Measurements from ENCODE around the gene C8A. TPM values are rescaled to one million over a fixed set of nuclear protein-coding genes. Genes with fewer than 3 reads are reported as not detected.

C8A gene
- total RNA-seq, 1 experiment from 2014 or later, result not detected

DNA sequence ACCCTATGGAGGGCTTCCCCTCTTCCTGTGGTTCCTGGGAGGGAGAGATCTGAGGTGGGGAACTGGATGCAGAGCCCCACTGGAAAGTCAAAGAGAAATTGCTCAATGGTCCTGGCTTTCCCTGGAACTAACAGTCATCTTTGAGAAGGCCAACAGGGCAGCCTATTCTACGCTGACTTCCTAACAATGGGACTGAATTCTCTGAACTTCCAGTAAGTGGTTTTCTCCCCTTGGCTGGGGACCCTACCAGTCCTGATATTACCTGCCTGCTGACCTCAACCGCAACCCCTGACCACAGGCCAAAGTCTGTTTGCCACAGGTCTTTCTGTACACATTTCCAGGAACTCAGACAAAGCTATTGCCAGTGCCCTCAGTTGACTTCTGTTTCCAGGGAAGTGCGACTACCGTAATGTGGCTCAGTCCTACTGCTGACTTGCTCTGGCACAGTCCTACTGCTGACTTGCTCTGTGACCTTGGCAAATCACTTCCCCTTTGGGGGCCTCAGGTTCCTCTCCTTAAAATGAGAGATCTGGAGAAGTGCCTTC lies 55.9 kb downstream of the C8A start:
- Histone ChIP-seq H3K27me3 (ENCODE audit: insufficient read depth, low read depth) (peaks cover 13% of the 10 kb centered on the region), H4K20me1 (ENCODE audit: insufficient read depth) (no peaks in the 10 kb centered on the region), H3K9me2 (ENCODE audit: insufficient read depth) (no peaks in the 10 kb centered on the region), H3K79me2 (ENCODE audit: low read depth) (no peaks in the 10 kb centered on the region), H3K4me2 (no peak overlapping the region), H3K36me3 (ENCODE audit: low read depth) (no peaks in the 10 kb centered on the region), H3K27ac (no peak overlapping the region), H3K4me1 (replicated peaks; ENCODE audit: insufficient read depth) (no peaks in the 10 kb centered on the region), H3F3A (ENCODE audit: insufficient read depth, low read depth) (no peaks in the 10 kb centered on the region), H2AFZ (no peak overlapping the region), H3K9me3 (ENCODE audit: insufficient read depth, low read depth) (no peaks in the 10 kb centered on the region), H3K4me3 (no peak overlapping the region)
- ChIA-PET CTCF (no interaction called here), POLR2A (ENCODE audit: unreplicated experiment) (no interaction called here)
- intact Hi-C loops (cut with micrococcal nuclease; ENCODE audit: unreplicated experiment), result no loop called here
- TF ChIP-seq, protein P1, sequence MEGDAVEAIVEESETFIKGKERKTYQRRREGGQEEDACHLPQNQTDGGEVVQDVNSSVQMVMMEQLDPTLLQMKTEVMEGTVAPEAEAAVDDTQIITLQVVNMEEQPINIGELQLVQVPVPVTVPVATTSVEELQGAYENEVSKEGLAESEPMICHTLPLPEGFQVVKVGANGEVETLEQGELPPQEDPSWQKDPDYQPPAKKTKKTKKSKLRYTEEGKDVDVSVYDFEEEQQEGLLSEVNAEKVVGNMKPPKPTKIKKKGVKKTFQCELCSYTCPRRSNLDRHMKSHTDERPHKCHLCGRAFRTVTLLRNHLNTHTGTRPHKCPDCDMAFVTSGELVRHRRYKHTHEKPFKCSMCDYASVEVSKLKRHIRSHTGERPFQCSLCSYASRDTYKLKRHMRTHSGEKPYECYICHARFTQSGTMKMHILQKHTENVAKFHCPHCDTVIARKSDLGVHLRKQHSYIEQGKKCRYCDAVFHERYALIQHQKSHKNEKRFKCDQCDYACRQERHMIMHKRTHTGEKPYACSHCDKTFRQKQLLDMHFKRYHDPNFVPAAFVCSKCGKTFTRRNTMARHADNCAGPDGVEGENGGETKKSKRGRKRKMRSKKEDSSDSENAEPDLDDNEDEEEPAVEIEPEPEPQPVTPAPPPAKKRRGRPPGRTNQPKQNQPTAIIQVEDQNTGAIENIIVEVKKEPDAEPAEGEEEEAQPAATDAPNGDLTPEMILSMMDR (conservative IDR thresholded peaks at IDR 0.05), result no peak
- TF ChIP-seq EZH2 (IDR thresholded peaks at IDR 0.05; ENCODE audit: low read depth), result no peak
- no TSS peak for BruUV-seq (replicated peaks)
- no peak for DNase-seq

DNA sequence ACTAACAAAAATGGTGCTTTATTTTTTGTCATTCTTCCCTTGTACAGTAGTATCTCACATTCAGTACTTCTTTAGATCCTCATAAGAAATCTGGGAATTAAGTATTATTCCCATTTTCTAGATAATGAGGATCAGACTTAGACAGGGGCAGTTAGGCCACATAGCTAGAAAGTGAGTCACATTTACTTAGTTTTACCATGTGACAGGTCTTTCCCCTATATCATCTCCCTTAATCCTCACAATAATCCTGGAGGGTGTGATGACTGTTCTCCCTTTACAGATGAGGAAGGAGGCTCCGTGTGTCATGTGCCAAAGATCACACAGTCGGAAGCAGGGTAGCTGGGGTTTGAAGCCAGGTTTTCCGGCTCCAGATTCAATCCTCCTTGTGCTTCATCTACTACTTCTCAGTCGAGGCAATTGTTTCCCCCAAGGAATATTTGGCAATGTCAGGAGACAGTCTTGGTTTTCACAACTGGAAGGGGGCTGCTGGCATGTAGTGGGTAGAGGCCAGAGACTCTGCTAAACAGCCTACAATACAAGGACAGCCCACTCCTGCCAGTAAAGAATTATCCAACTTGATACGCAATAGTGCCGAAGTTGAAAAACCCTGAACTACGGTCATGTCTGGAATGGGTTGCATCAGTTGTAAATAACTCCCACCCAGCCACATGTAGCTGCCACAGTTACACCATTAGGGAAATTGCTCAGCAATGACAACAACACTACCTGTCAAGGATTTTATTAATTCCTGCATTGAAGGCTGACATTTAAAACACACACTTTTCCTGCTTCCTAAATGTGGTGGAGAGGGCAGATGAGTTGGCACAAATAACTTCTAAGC lies 56.7 kb downstream of the C8A start:
- Histone ChIP-seq H3K36me3 (ENCODE audit: low read depth) (no peaks in the 10 kb centered on the region), H3K4me2 (no peak overlapping the region), H2AFZ (no peak overlapping the region), H4K20me1 (ENCODE audit: insufficient read depth) (no peaks in the 10 kb centered on the region), H3K9me2 (ENCODE audit: insufficient read depth) (no peaks in the 10 kb centered on the region), H3K27ac (no peak overlapping the region), H3K4me1 (replicated peaks; ENCODE audit: insufficient read depth) (no peaks in the 10 kb centered on the region), H3K27me3 (ENCODE audit: insufficient read depth, low read depth) (peaks cover 13% of the 10 kb centered on the region), H3K4me3 (no peak overlapping the region), H3K9me3 (ENCODE audit: insufficient read depth, low read depth) (no peaks in the 10 kb centered on the region), H3K79me2 (ENCODE audit: low read depth) (no peaks in the 10 kb centered on the region), H3F3A (ENCODE audit: insufficient read depth, low read depth) (no peaks in the 10 kb centered on the region)
- ChIA-PET CTCF (no interaction called here), POLR2A (ENCODE audit: unreplicated experiment) (no interaction called here)
- peak in 1 of 2 experiments; percentile 44 for DNase-seq
- TF ChIP-seq, protein P1 (conservative IDR thresholded peaks at IDR 0.05), result no peak
- no peak for TF ChIP-seq EZH2 (IDR thresholded peaks at IDR 0.05; ENCODE audit: low read depth)
- BruUV-seq (replicated peaks), result no TSS peak
- intact Hi-C loops (cut with micrococcal nuclease; ENCODE audit: unreplicated experiment), result no loop called here

DNA sequence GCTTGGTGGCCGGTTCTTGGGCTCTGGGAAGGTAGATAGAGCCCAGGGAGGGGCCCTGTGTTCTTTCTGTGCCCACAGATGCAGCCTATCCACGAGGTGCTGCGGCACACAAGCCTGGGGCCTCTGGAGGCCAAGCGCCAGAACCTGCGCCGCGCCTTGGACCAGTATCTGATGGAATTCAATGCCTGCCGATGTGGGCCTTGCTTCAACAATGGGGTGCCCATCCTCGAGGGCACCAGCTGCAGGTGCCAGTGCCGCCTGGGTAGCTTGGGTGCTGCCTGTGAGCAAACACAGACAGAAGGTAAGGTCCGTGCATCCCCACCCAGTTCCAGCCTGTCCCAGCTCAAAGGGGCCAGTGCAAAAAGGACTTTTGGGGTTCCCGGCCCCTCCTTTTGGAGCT lies 57.7 kb downstream of the C8A start:
- no peaks in the 10 kb centered on the region for H3K36me3 ChIP-seq (ENCODE audit: low read depth)
- CTCF ChIA-PET, result no interaction called here
- intact Hi-C loops (cut with micrococcal nuclease; ENCODE audit: unreplicated experiment), result no loop called here
- no peak for DNase-seq
- no peak overlapping the region for H3K4me2 ChIP-seq
- no peaks in the 10 kb centered on the region for H4K20me1 ChIP-seq (ENCODE audit: insufficient read depth)
- no peaks in the 10 kb centered on the region for H3K9me2 ChIP-seq (ENCODE audit: insufficient read depth)
- no TSS peak for BruUV-seq (replicated peaks)
- no peaks in the 10 kb centered on the region for H3K79me2 ChIP-seq (ENCODE audit: low read depth)
- no peaks in the 10 kb centered on the region for H3F3A ChIP-seq (ENCODE audit: insufficient read depth, low read depth)
- no peak overlapping the region for H3K4me3 ChIP-seq
- TF ChIP-seq, protein P1 (conservative IDR thresholded peaks at IDR 0.05), result no peak
- no peak for TF ChIP-seq EZH2 (IDR thresholded peaks at IDR 0.05; ENCODE audit: low read depth)
- POLR2A ChIA-PET (ENCODE audit: unreplicated experiment), result no interaction called here
- H3K4me1 ChIP-seq (replicated peaks; ENCODE audit: insufficient read depth), result no peaks in the 10 kb centered on the region
- H3K27me3 ChIP-seq (ENCODE audit: insufficient read depth, low read depth), result peaks cover 13% of the 10 kb centered on the region
- H3K9me3 ChIP-seq (ENCODE audit: insufficient read depth, low read depth), result no peaks in the 10 kb centered on the region
- no peak overlapping the region for H3K27ac ChIP-seq
- H2AFZ ChIP-seq, result no peak overlapping the region
